Stomach (tissue), 9 donors: ENCODE data around the gene AXL. TPM values are rescaled to one million over a fixed set of nuclear protein-coding genes. Genes with fewer than 3 reads are reported as not detected.

Experiments
- DNase-seq, 2 donors: peaks; one replicate each; pipeline versions ENCODE4 v3.0.0 to v3.0.0-alpha.2; 2013 to 2019
- H3K27ac ChIP-seq, 5 donors: fragments of 200-600 bp in 4 of 5; sonication (generic) in 4 of 5; one replicate each; pipeline ENCODE4 v1.5.1; 2013 to 2019; ENCODE audit warnings: mild to moderate bottlenecking in 1 of 5, moderate library complexity in 1 of 5
- H3K27me3 ChIP-seq, 3 donors: fragments of 200-600 bp; sonication (generic); one replicate each; pipeline ENCODE4 v1.5.1; 2017 to 2019; ENCODE audit warnings: mixed run types in 1 of 3
- H3K36me3 ChIP-seq, 4 donors: fragments of 200-600 bp; sonication (generic); 1 replicate in 3 of 4; 2 replicates in 1 of 4; pipeline ENCODE4 v1.5.1; 2016 to 2019
- H3K4me1 ChIP-seq, 4 donors: fragments of 200-600 bp; sonication (generic); one replicate each; pipeline ENCODE4 v1.5.1; 2016 to 2019
- H3K4me3 ChIP-seq, 4 donors: fragments of 200-600 bp; sonication (generic) in 3 of 4; one replicate each; pipeline ENCODE4 v1.5.1; 2016 to 2019; ENCODE audit warnings: mild to moderate bottlenecking in 1 of 4
- H3K9me3 ChIP-seq, 4 donors: fragments of 200-600 bp; sonication (generic); one replicate each; pipeline ENCODE4 v1.5.1; 2016 to 2019
- CTCF ChIP-seq, 7 experiments: fragments of 450-650 bp in 4 of 7; fragments of 200-600 bp in 3 of 7; sonication (generic) in 3 of 7; IDR thresholded peaks; one replicate each; pipeline ENCODE4 v1.5.1; 2016 to 2019; ENCODE audit warnings: antibody characterized with exemption in 7 of 7, control low read depth in 2 of 7, mild to moderate bottlenecking in 1 of 7
- EP300 ChIP-seq: sonication (generic); formaldehyde crosslinking; IDR thresholded peaks from one replicate; pipeline ENCODE4 v1.6.1; 2017; ENCODE audit warnings: antibody characterized with exemption
- POLR2A ChIP-seq, 4 donors: fragments of 450-650 bp; IDR thresholded peaks; one replicate each; pipeline ENCODE4 v1.6.1; 2016; ENCODE audit warnings: antibody characterized with exemption in 4 of 4, control low read depth in 2 of 4, mild to moderate bottlenecking in 1 of 4, moderate library complexity in 1 of 4
- POLR2AphosphoS5 ChIP-seq, 3 donors: sonication (generic); formaldehyde crosslinking; IDR thresholded peaks; one replicate each; pipeline ENCODE4 v1.6.1; 2016; ENCODE audit warnings: antibody characterized with exemption in 3 of 3
- whole genome bisulfite sequencing, 5 donors: extraction: QIAGEN DNeasy Blood & Tissue Kit in 3 of 5; methylation state at CpG; one replicate each; pipeline versions ENCODE4 v1.1.5 to v1.1.7; 2013 to 2018; 5-methylcytosine and 5-hydroxymethylcytosine counted together
- intact Hi-C: fragments of 100-400 bp; cut with DNase I; formaldehyde crosslinking; loops from one replicate; pipeline ENCODE4 v1.15.1; 2023; ENCODE audit warnings: low total_unique reads
- polyA plus RNA-seq, 3 donors: library from polyadenylated mRNA; stranded (reverse); fragments of 200-250 nt; gene quantifications; one replicate each; pipeline ENCODE4 v1.2.3, GENCODE V29; 2013
- total RNA-seq, 5 donors: library from RNA; depleted of rRNA; stranded (reverse); fragments of >200 nt; gene quantifications; one replicate each; pipeline versions ENCODE4 v1.1.0 to v1.2.3, GENCODE V29; 2014 to 2016
- donor health status: healthy with polysubstance abuse.
- donor health status: Bipolar disorder and iron deficiency.
- donor health status: healthy.

The AXL gene
- total and polyA plus RNA-seq, 8 donors = 6.1 to 48.7 (median 22.8) TPM

GRCh38 chr19:41299046-41299754 is 80.2 kb downstream of the AXL start:
- H3K4me3 ChIP-seq = no peak overlapping the region
- TF ChIP-seq CTCF (IDR thresholded peaks at IDR 0.05) = no peak
- peak in 2 of 3 donors; percentile 21 to 43 for TF ChIP-seq POLR2AphosphoS5 (IDR thresholded peaks at IDR 0.05)
- H3K9me3 ChIP-seq = no peaks in the 10 kb centered on the region
- H3K27ac ChIP-seq = peak overlapping the region in 4 of 5 donors; percentile 83 to 98 (median 86)
- peaks cover 64 to 99% (median 92%) of the 10 kb centered on the region in 4 donors for H3K36me3 ChIP-seq
- 36 to 69% (median 60%) methylated on average over 10 of the region's 10 CpGs for WGBS, 5 donors
- H3K4me1 ChIP-seq = peaks cover 57 to 93% (median 66%) of the 10 kb centered on the region in 4 donors
- no peaks in the 10 kb centered on the region for H3K27me3 ChIP-seq
- intact Hi-C loops = no loop called here
- DNase-seq = no peak

DNA sequence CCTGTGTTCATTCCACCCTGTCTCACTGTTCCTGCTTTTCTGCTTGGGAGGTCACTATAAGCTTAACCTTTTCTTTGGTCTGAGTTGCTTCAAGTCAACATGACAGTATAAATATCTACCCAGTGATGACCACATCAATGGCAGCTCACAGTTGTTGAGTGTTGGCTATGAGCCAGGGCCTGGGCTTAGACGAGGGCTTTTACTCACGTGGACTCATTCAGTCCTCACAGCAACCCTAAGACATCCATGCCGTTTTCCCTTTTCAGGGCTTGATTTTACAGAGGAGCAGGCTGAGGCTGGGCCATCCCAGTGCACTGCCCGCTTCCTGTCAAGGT is 80.7 kb downstream of the AXL start:
- peak; percentile 48 to 65 for DNase-seq
- intact Hi-C loops = no loop called here
- Histone ChIP-seq H3K27ac (peak overlapping the region in 4 of 5 donors; percentile 83 to 98 (median 86)), H3K4me3 (no peak overlapping the region), H3K27me3 (no peaks in the 10 kb centered on the region), H3K36me3 (peaks cover 64 to 99% (median 92%) of the 10 kb centered on the region in 4 donors), H3K4me1 (peaks cover 53 to 93% (median 60%) of the 10 kb centered on the region in 4 donors), H3K9me3 (no peaks in the 10 kb centered on the region)
- peak; percentile 30 to 71 (median 56) for TF ChIP-seq POLR2AphosphoS5 (IDR thresholded peaks at IDR 0.05)
- TF ChIP-seq CTCF (IDR thresholded peaks at IDR 0.05) = no peak
- WGBS, 5 donors = 18 to 34% (median 29%) methylated on average over 4 of the region's 4 CpGs

DNA sequence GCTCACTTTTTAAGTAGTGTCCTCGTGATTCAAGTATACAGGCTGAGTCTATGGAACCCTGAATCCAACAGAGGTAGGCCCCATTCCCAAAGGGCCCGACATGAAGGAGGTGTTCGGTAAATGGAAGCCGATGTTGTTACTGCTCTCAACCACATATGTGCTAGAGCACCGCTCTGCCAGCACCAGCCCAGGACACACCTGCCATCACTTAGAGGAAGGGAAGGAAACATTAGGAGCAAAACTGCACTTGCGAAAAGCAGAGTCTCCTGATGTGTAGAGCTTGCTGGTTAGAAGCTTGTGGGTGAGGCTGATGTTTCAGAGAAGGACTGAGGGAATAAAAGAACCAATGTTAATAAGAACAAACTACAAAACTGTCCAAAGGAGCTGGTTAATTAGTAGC is 81.5 kb downstream of the AXL start:
- intact Hi-C loops = no loop called here
- WGBS, 5 donors = 75 to 92% (median 86%) methylated on average over 6 of the region's 6 CpGs
- Histone ChIP-seq H3K9me3 (no peaks in the 10 kb centered on the region), H3K4me1 (peaks cover 46 to 88% (median 54%) of the 10 kb centered on the region in 4 donors), H3K36me3 (peaks cover 64 to 99% (median 92%) of the 10 kb centered on the region in 4 donors), H3K27ac (peak overlapping the region in 4 of 5 donors; percentile 83 to 98 (median 86)), H3K27me3 (no peaks in the 10 kb centered on the region), H3K4me3 (no peak overlapping the region)
- no peak for DNase-seq
- TF ChIP-seq POLR2AphosphoS5 (IDR thresholded peaks at IDR 0.05) (no peak), POLR2A (IDR thresholded peaks at IDR 0.05) (no peak), CTCF (IDR thresholded peaks at IDR 0.05) (no peak), EP300 (no peak)

GRCh38 chr19:41302624-41303351 is 83.8 kb downstream of the AXL start:
- no peak for DNase-seq
- H3K9me3 ChIP-seq = no peaks in the 10 kb centered on the region
- intact Hi-C loops = no loop called here
- TF ChIP-seq EP300 (no peak), POLR2A (IDR thresholded peaks at IDR 0.05) (no peak), POLR2AphosphoS5 (IDR thresholded peaks at IDR 0.05) (no peak), CTCF (IDR thresholded peaks at IDR 0.05) (no peak)
- H3K27ac ChIP-seq = peak overlapping the region; percentile 10 to 98 (median 44)
- no peak overlapping the region for H3K4me3 ChIP-seq
- 64 to 75% (median 75%) methylated on average over 21 of the region's 21 CpGs for WGBS, 5 donors
- H3K27me3 ChIP-seq = no peaks in the 10 kb centered on the region
- peaks cover 65 to 98% (median 92%) of the 10 kb centered on the region in 4 donors for H3K36me3 ChIP-seq
- H3K4me1 ChIP-seq = peaks cover 30 to 86% (median 43%) of the 10 kb centered on the region in 4 donors
